ENCODE results near the gene MAD2L2. TPM values are rescaled to one million over a fixed set of nuclear protein-coding genes. Genes with fewer than 3 reads are reported as not detected.

MAD2L2 gene
- total RNA-seq, 1 donor from 2014 or later = 49.5 TPM

DNA sequence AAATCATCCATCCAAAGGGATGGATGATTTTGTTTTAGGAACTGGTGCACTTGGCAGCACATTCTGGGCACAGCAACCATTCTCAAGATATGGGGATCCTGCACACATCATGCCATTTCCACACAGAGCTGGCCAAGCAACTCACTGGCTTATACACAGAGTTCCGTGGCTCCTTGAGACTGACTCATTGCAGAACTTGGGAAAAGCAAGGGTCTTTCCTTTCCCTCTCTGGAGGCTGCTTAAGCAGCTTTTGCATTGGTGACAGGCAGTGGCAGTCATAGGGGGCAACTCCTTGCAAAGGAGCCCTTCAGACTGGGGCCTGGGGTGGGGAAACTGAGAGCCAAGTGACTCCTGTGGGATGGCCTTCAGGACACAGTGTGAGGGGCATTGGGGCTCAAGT is 1.9 kb upstream of the MAD2L2 start:
- DNase-seq (ENCODE audit: low read depth, low spot score) = no peak

DNA sequence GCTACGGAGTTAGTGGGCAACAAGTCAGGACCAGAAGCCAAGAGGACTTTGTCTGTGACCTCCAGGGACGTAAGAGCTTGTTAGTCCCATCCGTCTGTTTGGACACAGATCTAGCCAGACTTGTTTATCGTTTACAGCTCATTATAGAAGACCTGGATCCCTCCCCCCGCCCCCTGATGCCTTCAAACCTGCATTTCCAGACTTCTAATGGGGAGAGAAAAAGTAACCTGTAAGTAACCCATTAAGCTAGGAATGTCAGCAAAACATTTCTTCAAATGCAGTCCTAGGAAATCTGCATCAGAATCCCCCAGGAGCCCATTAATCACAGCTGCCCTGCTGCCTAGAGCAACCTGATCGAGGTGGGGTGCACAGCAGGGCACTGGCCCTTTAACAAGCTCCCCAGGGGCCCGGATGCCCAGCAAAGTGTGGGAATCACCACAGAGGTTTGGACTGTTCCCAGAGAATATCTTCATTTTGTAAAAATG is 1.4 kb upstream of the MAD2L2 start:
- DNase-seq (ENCODE audit: low read depth, low spot score) = no peak

DNA sequence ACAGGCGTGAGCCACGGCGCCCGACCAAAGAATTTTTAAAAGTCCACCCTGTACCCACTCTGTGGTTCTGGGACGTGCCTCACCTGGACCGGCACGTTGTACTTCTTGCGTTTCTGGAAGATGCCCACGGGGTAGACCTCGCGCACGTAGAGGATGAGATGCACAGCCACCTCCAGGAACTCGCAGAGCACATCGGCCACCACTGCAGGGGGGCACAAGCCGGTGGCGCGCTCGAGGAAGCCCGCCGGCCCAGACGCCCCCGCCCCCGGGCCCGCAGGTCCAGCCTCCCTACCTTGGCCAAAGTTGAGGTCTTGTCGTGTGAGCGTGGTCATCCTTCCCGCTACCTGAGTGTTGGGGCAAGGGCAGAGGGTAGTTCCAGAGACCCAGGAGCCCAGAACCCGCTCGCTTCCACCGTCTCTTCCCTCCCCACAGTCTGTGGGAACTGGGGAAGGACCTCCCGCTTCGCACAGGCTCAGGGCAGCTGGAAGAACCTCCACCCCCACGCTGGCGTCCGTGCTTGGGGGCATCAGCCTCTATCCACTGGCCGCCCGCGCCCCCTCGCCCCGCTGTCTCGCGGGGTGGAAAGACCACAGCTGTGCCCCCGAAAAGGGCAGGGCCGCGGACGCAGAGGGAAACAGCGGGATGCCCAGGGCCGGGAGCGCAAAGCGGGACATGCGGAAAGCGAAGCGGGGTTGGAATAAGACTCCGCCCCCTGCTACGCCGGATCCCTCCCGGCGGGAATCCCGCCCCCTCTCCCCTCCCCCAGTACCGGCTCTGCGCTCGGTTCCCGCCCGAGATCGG is 478 bp downstream of the MAD2L2 start:
- no peak for DNase-seq (ENCODE audit: low read depth, low spot score)

DNA sequence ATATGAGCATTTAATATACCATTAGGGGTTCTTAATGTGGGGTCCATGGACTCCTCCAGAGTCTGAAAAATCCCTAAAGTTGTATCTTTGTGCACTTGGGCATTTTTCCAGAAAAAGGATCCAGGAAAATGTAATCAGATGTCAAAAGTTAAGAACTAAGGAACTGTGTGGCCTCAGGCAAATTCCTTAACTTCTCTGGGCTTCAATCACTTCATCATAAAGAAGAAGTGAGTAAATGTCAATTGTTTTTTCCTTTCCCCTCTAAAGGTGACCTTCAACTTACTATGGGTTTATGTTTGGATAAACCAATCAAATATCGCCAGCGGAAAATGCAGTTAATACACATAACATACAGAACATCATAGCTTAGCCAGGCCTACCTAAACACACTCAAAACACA is 2.5 kb downstream of the MAD2L2 start:
- no peak for DNase-seq (ENCODE audit: low read depth, low spot score)

DNA sequence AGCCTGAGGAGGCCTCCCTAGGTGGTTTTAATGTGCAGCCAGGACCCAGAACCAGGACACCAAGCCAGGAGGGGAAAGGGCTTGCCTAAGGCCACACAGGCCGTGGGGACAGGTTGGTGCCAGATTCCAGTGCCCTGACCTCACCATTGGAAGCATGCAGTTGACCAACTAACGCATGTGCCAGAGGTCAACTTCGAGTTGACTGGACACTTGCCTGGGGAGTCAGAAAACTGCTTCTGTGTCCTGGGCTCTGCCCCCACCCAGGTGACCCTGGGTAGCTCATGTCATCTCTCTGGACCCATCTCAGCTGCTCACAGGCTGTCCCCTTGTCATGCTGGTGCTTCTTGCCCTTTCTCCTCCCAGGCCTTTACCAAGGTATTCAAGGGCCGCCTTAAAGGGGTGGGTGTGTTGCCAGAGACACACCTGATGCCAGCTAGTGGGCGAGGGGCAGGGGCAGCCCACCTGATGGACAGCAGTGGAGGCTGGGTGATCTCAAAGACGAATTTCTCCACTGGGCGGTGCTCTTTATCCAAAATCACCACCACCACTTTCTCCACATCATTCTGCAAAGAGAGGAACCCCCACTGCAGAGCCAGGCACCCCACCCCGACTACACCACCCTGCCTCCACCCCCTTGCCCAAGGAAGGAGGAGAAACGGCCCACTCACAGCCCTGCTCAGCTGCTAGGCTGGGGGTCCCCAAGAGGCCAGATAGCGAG is 4.4 kb downstream of the MAD2L2 start:
- no peak for DNase-seq (ENCODE audit: low read depth, low spot score)

DNA sequence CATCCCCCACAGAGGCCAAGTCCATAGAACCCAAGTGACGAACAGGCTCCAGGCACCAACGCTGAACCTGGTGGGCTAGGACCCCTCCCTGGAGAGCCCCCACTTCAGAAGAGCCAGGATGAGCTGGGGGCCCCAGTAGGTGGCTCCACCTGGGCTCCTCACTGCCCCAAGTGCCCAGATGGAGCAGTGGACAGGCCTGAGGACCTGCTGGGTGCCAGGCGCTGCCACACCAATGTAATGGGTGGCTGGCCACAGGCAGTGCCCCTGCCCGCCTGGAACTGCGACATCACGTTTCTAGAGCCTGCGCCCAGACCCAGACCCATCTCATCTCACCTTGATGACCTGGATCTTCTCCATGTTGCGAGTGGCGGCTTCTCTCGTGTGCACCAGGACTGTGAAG is 5.6 kb downstream of the MAD2L2 start:
- no peak for DNase-seq (ENCODE audit: low read depth, low spot score)

DNA sequence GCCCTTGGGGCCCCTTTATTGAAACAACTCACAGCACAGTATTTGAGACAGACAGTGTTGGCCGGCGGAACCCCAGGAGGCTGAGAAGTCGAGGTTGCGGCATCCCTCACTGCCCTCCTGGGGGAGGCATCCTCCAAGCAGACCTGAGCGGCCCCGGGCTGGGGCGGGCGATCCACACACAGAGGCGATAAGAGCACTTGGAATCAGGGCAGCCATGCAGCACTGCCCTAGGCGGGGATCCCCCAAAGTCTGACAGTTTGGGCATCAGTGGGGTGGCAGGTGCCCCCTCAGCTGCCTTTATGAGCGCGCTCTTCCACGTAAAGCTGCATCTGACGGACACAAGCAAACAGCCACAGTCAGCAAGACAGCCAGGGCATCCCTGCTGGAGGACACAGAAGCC is 6.5 kb downstream of the MAD2L2 start:
- no peak for DNase-seq (ENCODE audit: low read depth, low spot score)

DNA sequence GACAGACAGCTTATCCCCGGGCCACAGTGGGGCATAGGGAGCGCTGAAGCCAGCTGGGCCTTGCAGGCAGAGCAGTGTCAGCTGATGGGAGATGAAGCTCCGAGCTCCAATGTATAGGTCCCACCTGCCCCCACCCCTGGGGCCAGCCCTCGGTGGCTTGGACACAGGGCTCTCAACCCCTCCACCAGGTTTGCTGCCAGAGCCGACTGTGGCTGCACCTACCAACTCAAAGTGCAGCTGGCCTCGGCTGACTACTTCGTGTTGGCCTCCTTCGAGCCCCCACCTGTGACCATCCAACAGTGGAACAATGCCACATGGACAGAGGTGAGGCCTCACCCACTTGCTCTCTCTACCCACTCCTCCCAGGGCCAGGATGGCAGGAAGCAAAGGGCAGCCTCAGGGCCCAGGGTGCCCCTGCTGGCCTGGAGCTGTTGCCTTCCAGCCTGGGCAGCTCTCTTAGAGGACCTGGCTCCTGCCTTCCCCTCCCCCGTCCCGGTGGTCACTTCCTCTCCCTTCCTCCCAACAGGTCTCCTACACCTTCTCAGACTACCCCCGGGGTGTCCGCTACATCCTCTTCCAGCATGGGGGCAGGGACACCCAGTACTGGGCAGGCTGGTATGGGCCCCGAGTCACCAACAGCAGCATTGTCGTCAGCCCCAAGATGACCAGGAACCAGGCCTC is 7.7 kb downstream of the MAD2L2 start:
- DNase-seq (ENCODE audit: low read depth, low spot score) = no peak

DNA sequence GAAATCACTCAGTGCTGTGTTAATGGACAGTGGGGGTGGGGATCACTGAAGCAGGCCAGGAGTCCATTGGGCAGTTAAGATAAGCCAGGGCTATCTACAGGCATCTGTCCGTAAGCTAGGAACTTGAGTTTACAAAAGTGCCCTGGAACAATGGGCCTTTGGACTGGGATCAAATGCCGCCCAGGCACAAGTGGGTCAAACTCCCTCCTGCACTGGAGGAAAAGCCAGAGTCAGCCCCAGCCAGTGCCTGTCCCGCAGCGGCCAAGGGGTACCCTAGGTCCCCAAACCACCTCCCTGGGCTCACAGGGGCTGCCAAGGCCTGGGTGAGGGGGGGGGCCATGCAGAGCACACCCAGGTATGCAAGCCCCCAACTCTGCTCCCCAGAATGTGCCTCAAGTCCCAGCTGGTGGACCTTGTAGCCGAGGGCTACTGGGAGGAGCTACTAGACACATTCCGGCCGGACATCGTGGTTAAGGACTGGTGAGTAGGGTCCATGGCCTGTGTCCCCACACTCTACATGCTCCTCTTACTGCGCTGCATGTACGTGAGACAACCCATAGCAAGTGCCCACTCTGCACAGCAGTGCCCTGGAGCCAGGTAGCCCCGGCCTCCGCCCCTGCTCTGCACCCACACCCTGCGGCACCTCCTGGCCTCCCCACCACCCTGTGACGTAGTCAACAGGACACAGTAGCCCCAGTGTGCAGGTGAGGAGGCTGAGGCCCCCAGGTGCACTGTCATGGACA is 9.2 kb downstream of the MAD2L2 start:
- DNase-seq (ENCODE audit: low read depth, low spot score) = no peak

DNA sequence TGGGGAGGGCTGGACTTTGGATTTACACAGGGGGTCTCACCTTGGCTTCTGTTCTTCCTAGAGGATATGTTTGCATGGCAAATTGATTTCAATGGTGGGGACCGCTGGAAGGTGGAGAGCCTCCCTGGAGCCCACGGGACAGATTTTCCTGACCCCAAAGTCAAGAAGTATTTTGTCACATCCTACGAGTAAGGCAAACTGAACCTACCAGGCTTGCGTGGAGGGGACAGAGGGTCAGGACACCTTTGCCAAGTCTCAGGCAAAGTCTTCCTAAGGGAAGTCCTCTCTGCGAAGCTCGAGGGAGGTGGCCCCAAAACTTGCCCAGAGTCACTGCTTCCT is 9.8 kb downstream of the MAD2L2 start:
- no peak for DNase-seq (ENCODE audit: low read depth, low spot score)

DNA sequence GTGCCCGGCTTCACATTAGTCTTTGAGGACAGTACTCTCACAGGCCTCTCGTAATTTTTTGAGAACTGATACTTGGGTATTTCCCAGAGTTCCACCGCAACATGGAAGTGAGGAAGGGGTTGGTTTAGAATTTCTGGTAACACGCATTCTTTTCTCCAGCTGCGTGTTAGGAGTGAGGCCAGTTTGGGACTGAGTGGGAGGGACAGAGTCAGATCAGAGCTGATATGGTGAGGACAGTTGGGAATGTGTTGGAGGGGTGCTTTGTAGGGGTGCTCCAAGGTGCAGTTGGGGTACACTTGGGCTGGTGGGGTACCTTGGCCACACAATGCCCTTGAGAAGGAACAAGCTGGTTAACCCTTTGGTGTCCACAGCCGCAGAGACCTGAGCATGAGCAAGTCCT is 10.2 kb downstream of the MAD2L2 start:
- DNase-seq (ENCODE audit: low read depth, low spot score) = no peak

DNA sequence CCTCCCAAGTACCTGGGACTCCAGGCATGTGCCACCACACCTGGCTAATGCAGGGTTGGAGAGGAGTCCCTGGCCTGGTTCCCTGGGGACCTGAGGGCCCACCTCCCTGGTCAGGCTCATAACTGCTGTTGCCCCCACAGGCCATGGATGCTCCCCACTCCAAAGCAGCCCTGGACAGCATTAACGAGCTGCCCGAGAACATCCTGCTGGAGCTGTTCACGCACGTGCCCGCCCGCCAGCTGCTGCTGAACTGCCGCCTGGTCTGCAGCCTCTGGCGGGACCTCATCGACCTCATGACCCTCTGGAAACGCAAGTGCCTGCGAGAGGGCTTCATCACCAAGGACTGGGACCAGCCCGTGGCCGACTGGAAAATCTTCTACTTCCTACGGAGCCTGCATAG is 12.4 kb downstream of the MAD2L2 start:
- no peak for DNase-seq (ENCODE audit: low read depth, low spot score)

DNA sequence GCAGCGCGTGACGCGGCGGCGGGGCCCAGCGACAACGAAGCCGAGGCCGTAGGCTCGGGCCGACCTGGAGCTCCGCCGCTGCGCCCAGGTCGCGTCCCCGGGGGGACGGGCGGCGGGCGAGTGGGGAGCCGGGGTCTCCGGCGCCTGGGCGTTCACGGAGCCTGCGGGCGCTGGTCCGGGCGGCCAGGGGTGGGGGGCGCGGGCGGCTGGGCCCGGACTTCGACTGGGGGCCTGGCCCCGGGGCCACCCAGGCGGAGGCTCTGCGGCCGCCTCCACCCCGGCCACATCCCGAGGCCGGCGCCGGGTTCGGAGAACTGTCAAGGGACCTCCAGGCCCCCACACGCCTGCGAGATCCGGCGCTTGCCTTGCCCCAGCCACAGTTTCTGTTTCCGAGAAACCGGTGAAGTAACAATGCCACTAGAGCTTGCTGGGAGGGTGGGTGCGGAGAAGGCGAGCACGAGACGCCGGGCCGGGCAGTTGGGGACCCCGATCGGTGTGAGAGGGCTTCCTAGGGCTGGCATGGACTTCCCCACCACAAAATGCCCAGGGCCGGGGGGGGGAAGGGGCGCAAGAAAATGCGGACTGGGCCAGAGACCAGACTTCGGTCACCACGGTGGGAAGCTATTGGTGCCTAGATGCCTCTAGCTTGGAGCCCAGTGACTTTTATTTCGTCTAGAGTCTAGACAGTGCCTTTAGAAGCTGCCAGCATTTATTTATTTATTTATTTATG is 16.4 kb downstream of the MAD2L2 start:
- DNase-seq (ENCODE audit: low read depth, low spot score) = no peak

DNA sequence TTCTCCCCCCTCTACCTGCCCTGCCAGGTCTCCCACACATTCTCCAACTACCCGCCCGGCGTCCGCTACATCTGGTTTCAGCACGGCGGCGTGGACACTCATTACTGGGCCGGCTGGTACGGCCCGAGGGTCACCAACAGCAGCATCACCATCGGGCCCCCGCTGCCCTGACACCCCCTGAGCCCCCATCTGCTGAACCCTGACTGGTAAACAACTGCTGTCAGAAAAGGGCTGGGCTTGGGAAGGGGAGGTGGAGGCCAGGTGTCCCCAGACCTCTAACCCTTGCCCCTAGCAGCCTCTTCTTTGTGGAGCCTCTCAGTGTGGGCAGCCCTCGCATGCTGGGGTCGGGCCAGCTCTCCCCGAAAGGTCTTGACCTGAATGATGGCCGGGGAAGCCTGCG is 19.8 kb downstream of the MAD2L2 start:
- no peak for DNase-seq (ENCODE audit: low read depth, low spot score)

DNA sequence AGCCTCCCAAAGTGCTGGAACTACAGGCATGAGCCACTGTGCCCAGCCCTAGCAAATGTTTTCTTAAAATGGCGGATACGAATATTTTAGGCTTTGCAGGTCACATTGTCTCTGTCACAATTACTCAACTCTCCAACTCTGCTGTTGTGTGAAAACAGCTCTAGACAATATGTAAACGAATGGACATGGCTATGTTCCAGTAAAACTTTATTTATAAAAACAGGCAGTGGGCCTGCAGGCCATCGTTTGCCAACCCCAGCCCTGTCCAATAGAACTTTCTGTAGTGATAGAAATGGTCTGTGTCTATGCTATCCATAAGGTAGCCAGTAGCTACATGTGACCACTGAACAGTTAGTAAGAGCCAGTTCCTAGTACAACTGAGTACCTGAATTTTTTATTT is 21.2 kb downstream of the MAD2L2 start:
- no peak for DNase-seq (ENCODE audit: low read depth, low spot score)

DNA sequence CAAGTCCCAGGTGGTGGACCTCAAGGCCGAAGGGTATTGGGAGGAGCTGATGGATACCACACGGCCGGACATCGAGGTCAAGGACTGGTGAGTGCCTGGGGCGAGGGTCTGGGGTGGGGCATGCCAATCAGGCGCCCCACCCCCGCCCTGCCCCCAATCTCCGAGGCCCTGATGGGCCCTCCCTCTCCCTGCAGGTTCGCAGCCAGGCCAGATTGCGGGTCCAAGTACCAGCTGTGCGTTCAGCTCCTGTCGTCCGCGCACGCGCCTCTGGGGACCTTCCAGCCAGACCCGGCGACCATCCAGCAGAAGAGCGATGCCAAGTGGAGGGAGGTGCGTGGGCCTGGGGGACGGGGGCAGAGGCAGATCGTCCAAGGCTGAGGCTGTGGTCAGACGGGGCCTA is 22.4 kb downstream of the MAD2L2 start:
- no peak for DNase-seq (ENCODE audit: low read depth, low spot score)

DNA sequence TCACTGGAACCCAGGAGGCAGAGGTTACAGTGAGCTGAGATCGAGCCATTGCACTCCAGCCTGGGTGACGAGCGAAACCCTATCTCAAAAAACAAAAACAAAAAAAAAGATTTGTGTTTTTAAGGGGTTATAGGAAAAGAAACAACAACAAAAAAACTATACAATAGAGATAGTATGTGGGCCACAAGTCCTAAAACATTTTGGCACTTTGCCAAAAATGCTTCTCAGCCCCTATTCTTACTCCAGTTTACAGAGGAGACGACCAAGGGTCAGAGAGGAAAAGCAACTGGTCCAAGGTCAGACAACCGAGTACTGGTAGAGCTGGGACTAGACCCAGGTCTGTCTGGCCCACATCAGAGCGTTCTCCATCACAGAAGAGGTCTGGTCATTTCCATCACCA is 23.3 kb downstream of the MAD2L2 start:
- no peak for DNase-seq (ENCODE audit: low read depth, low spot score)

DNA sequence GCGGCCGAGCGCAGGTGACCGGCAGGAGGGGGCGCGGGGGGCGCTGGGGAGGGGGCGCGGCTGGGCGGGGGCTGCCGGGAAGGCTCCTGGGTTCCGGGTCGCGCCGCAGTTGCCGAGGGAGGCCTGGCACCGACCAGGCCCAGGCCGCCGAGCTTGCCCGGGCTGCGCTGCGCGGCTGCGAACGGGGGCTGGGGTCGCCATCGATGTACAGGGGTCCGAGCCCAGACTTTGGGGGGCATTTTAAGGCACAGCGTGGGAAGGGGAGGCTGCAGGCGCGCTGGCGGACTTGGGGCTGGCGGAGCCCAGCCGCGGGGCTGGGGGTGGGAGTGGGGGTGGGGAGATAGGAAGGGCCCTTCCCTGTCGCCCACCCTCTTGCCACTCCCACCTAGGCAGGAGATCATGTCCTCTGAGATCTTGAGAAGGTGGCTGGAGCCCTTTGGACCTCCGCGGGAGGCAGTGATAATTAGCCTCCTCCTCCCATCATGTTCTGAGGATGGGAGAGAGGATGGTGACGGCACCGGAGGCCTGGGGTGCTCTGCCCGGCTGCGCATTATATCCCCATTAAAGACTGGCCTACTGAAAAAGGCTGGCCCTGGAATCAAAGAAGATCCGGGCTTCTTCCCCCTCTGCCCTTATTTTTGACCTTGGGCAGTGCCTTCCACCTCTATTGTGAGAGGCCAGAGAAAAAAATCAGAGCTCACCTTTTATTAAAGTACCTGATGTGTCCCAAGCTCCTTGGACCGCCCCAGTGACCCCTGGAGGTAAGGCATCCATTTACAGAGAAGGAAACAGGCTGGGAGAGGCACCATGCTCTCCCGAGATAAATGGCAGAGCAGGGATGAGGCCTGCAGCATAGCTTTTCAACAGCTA is 25.8 kb downstream of the MAD2L2 start:
- DNase-seq (ENCODE audit: low read depth, low spot score) = no peak

DNA sequence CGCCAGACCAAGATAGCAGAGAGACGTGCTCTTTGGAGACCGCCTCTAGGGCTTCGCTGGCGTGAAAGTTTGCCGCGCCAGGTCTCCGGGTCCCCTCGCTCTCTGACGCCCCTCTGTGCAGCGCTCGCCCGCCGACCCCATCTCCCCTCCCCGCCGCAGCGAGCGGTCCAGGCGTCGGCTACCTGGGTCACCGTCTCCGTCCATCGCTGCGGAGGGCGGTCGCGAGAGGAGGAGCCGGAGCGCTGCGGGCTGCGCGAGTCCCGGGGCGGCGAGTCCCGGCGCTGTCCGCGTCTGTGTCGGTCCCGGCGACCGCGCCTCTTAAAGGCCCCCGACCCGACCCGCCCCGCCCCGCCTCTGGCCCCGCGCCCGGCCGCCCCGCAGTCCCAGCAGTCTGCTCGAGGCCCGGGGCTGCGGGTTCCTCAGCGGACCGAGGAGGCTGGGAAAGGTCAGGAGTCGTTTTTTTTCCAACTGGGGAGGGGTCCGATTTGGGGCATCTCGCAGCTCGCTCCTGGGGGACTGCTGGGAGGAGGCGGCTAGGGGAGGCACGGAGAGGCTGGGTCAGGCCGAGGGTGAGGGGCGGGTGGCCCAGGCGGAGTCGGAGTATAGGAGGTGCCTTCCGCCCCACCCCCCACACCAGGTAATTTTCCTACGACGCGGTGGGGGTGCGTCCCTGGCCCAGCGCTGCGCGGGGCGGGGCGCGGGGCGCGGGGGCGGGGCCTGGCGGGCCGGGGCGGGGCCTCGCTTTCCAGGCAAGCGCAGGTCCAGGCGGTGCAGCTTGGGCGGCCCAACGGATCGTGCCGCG is 26.6 kb downstream of the MAD2L2 start, which contains the start of the genes FBXO2 and FBXO44:
FBXO2 (minus strand) TSS at position 293 of the 802 bp plus-strand sequence; CDS start at position 204, 89 bp downstream.
FBXO44 (plus strand) TSS at position 741 of the 802 bp plus-strand sequence. CDS start 959 bp downstream, outside the sequence.
- DNase-seq (ENCODE audit: low read depth, low spot score) = no peak
